HG02588 (cell line): ENCODE results near the gene CST11.
"Not testable (repeated sequence)": the region's sequence is repeated elsewhere in the genome, so short reads cannot be mapped to it uniquely, and the experiment has no call there.

Experiments used
- ATAC-seq: cut with Tn5 transposase; IDR thresholded peaks from one replicate; pipeline ENCODE4 v1.9.1; 2021; ENCODE audit warnings: mild to moderate bottlenecking, moderate library complexity; ENCODE audit not compliant: unreplicated experiment

CST11 gene

GRCh38 chr20:23452776-23453175 is at the start of gene CST11:
Gene CST11 (minus strand): TSS chr20:23452876. CDS start chr20:23452811, 65 bp downstream.
- ATAC-seq, result no peak

- no peak for ATAC-seq
Measured at GRCh38 chr20:23501926-23502325, 49.2 kb upstream of the CST11 start.

DNA sequence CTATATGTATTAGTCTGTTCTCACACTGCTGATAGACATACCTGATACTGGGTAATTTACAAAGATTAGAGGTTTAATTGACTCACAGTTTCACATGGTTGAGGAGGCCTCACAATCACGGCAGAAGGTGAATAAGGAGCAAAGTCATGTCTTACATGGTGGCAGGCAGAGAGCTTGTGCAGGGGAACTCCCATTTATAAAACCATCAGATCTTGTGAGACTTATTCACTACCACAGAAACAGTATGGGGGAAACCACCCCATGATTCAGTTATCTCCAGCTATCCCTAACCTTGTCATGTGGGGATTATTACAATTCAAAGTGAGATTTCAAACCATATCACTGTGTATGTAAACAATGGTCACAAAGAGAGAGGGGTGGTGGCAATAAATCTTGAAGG is 44.9 kb upstream of the CST11 start:
- no peak for ATAC-seq

GRCh38 chr20:23493172-23493772 is 40.6 kb upstream of the CST11 start:
- ATAC-seq, result no peak

GRCh38 chr20:23492292-23492691 is 39.6 kb upstream of the CST11 start:
- ATAC-seq, result no peak

GRCh38 chr20:23490817-23491216 is 38.1 kb upstream of the CST11 start, which contains the start of gene CST8:
Gene CST8 (plus strand): TSS chr20:23491117. CDS start chr20:23491668, 551 bp downstream.
- ATAC-seq, result no peak

- ATAC-seq, result no peak
Measured at GRCh38 chr20:23488996-23489395, 36.3 kb upstream of the CST11 start.

GRCh38 chr20:23488470-23488869 is 35.8 kb upstream of the CST11 start:
- no peak for ATAC-seq

DNA sequence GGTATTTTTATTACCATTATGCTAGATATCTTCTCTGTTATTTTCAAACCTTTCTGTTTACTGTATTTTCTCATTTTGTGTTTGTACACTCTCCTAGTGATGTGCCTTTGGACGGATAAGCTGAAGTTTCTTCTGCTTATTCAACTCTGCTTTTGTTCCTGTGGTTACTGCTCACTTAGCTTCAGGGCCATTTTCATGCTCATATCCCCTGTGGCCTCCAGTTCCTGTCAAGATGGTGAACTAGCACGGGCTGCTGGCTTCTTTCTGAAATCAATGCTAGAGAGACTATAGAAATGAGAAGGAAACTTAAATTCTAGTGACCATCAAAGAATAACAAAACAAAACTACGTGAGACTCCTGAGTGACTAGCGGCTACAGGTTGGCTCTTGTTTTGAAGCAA is 31.4 kb upstream of the CST11 start:
- ATAC-seq, result no peak

GRCh38 chr20:23482138-23482537 is 29.5 kb upstream of the CST11 start:
- ATAC-seq, result no peak

DNA sequence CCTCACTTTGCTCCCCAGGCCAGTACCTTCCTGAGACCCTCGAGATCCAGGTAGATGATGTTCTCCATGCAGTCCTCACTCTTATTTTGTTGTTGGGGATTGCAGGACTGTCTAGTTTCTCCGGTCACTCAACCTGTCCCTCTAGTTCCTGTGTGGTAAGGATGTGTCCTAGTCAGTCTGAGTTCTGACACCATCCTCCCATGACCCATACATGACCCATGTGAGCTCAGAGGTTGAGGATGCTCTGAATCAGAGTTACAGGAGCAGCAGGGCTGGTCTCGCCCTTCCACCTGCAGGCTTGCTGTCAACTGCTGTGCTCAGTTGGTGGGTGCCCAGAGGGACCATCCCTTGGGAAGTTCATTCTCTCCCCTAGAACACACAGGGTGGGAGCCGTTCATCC is 26.4 kb upstream of the CST11 start:
- no peak for ATAC-seq

GRCh38 chr20:23477223-23477622 is 24.5 kb upstream of the CST11 start:
- ATAC-seq, result no peak

DNA sequence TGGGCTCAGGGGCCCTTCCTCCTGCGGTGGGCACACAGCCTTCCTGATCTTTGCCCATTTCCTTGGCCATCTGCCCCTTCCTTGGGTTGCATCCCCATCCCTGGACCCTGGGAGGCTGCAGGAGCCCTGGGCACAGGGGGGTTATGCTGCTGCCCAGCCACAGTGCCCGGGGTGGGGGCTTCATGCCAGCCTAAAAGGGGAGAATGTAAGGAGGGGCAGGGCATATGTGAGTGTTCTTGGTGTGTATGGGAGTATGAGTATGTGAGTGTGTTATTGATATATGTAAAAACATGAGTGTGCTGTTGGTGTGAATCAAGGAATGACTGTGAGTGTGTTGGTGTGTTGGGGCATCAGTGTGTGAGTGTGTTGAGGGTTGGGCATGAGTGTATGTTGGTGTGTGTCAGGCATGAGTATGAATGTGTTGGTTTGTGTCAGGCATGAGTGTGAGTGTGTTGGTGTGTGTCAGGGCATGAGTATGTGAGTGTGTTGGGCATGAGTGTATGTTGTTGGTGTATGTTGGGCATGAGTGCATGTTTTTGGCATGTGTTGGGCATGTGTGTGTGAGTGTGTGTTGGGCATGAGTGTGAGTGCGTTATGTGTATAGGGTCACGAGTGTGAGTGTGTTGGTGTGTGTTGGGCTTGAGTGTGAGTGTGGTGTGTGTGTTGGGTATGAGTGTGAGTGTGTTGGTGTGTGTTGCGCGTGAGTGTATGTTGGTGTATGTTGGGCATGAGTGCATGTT is 23.5 kb upstream of the CST11 start:
- ATAC-seq, result no peak

DNA sequence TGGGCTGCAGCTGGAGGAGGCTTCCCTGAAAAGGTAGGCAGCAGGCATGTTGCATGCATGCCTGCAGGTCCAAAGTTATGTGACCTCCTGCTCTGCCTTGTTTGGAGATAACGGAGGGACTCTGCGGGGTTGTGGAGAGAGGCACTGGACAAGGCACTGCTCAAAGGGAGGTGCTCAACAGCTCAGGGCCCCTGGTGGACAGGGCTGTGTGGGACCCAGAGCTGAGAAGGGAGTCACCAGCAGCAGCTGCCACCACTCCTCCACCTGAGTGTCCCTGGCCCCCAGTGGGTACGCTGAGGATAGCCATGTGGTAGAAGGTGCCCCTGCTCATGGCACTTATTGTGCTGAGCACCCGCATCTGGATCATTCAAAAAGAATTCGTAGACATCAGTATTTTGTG is 22.7 kb upstream of the CST11 start:
- ATAC-seq, result no peak

GRCh38 chr20:23473293-23473692 is 20.6 kb upstream of the CST11 start:
- ATAC-seq, result not testable (repeated sequence)

DNA sequence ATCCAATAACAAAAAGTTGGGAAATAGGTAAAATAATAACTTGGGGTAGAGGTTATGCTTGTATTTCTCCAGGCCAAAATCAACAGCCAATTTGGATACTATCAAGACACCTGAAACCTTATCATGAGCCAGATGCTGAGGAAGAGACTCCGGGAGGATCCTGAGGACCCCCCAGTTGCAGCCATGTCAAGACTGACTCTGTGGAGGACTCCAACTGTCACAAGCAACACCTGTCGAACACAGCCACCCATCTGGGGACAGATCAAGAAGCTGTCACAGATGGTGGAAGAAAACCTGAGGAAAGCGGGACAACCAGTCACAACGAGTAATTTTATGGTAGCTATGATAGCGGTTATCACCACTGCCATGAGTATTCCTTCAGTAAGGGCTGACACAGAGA is 19.6 kb upstream of the CST11 start:
- not testable (repeated sequence) for ATAC-seq

- ATAC-seq, result not testable (repeated sequence)
Measured at GRCh38 chr20:23466961-23467360, 14.3 kb upstream of the CST11 start.

DNA sequence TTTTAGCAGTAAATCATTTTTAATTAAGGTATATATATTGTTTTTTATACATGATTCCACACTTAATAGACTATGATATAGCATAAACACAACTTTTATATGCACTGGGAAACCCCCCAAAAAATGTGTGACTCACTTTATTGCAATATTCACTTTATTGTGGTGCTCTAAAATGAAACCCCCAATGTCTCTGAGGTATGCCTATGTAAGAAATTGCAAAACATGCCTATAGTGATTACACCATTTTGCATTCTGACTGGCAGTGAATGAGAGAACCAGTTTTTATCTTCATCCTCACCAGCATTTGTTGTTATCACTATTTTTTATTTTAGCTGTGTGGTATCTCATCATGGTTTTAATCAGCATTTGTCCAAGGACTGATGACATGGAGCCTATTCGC is 8.5 kb upstream of the CST11 start:
- no peak for ATAC-seq

DNA sequence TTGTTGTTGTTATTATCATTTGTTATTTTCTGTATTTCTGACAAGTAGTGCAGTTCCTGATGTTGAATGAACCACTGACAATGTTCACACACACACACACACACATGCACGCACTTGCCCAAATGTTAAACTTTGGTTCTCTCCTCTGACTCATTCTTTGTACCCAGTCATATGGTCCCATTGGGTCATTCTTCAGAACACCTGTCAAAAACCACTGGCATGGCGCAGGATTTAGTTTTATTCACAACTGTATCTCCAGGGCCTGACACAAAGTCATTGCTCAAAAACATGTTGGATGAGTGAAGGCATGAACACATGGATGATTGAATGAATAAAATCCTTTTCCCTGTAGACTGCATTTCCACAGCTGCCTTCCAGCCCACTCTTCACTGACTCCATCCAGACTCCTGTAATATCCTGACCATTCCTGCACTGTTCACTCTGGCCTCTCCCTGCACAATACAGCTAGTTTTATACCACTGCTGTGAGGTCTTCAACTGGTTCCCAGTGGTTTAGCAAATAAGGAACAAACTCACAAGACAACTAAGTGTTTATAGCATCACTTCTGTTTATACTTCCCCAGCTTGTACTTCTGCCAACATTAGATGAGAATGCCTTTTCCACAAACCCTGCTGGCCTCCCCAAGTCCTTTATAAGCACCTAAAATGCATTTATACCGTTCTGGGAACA is 6.9 kb upstream of the CST11 start:
- ATAC-seq, result no peak

- no peak for ATAC-seq
Measured at GRCh38 chr20:23456873-23457272, 4.2 kb upstream of the CST11 start.

DNA sequence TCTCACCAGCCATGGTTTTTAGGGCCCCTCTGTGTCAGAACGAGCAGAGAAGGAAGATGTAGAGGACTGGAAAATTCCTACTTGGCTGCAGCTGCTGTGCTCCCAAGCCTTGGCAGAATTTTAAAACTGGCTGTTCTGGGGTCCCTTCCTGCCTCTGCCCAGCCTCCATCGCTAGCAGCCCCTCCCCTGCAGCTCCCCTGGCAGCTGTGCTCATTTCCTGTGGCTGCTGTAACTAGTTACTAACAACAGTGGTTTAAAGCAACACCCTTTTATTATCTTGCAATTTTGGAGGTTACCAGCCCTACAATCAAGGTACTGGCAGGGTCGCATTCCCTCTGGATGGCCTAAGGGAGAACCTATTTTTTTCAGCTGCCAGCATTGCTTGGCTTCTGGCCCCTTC is 3.7 kb upstream of the CST11 start:
- ATAC-seq, result no peak

DNA sequence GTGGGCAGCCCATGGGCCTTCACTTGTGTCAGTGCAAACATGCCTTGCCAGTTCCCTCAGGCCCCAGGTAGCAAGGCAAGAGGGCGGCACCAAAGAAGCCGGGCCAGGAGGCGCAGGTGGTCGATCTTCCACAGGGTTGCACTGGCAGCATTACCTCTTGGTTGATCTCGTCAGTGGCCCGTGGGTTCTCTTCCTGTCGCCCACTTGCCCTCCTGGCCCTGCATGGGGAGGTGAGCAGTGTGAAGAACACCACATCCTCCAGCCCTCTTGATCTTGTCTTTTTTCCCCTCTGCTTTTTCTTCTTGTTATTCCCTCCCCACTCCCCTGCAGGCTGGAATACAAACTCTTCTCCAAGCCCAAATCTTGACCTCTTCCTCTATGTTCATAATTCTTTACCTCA is 3.0 kb upstream of the CST11 start:
- no peak for ATAC-seq
